GOT3 (cell line): ENCODE data around the gene PCLAF.

Experiments used
- DNase-seq: peaks from one replicate; lab custom pipeline; 2025; ENCODE audit warnings: mixed read lengths; lab: John Stamatoyannopoulos, UW

PCLAF gene

DNA sequence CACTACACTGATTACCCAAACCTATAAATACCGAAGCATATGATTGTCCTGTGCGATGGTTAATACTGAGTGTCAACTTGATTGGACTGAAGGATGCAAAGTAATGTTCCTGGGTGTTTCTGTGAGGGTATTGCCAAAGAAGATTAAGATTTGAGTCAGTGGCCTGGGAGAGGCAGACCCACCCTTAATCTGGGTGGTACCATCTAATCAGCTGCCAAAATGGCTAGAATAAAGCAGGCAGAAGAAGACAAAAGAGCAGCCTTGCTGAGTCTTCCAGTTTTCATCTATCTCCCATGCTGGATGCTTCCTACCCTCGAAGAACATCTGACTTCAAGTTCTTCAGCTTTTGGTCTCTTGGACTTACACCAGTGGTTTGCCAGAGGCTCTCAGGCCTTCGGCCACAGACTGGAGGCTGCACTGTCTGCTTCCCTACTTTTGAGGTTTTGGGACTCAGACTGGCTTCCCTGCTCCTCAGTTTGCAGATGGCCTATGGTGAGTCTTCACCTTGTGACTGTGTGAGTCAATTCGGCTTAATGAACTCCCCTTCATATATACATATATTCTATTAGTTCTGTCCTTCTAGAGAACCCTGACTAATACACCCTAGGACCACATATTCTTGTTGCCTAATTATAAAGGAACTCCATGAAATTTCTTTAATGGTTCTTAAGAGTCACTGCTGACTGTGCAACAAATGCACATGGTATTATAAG, 56.9 kb downstream of the PCLAF start:
- no peak for DNase-seq

DNA sequence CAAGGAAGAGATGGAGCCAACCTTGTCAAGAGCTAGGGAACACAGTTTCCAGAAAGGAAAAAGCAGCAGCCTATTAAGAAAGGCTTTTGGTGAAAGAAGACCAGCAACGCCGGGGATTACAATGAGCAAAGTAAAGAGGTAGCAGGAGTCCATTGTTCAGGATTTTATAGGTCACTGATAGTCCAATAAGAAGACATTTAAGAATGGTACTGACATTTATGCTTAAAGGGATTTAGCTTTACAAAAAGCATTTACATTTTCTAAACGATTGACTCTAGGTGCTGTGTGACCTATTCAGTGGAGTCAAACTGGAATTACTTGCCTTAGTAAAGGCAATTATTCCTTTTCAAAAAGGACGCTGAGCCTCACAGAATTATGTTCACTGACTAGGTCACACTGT, 66.0 kb downstream of the PCLAF start:
- DNase-seq = no peak

DNA sequence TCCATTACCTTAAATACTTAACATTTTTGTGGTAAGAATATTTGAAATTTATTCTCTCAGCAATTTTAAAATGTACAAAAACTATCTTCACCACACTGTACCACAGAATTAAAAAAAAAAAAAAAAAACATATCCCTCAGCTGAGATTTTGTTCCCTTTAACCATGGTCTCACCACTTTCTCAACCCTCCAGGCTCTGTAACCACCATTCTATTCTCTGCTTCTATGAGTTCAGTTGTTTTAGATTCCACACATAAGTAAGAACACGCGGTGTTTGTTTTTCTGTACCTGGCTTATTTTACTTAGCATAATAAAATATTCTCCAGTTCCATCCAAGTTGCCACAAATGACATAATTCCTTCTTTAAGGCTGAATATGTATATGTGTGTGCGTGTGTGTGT, 66.8 kb downstream of the PCLAF start:
- DNase-seq = no peak
